Activated CD8-positive, alpha-beta T cell treated with anti-CD3 and anti-CD28 coated beads for 36 hours (primary cell): Measurements from ENCODE around the gene ATIC. TPM values are rescaled to one million over a fixed set of nuclear protein-coding genes. Genes with fewer than 3 reads are reported as not detected.

Experiments
- ATAC-seq: fragments of 200-7000 bp; cut with Tn5 transposase; one replicate; pipeline ENCODE4 v1.10.0; 2021; ENCODE audit warnings: mild to moderate bottlenecking, moderate library complexity
- CTCF ChIA-PET: fragments of 350-600 bp; sonication (Branson Sonifier 250); formaldehyde crosslinking; loops from one replicate; lab custom pipeline; 2021; ENCODE audit warnings: antibody characterized with exemption; lab: Charles Lee
- POLR2A ChIA-PET: fragments of 350-600 bp; sonication (Branson Sonifier 250); formaldehyde crosslinking; loops from one replicate; lab custom pipeline; 2021; ENCODE audit warnings: antibody characterized with exemption; lab: Charles Lee
- DNase-seq: peaks from one replicate; pipeline ENCODE4 v3.0.0-alpha.2; 2020
- H3K27ac Mint-ChIP-seq: one replicate; pipeline ENCODE4 v1.8.0; 2021; ENCODE audit warnings: mild to moderate bottlenecking, mixed read lengths
- H3K27me3 Mint-ChIP-seq: one replicate; pipeline ENCODE4 v1.8.0; 2021; ENCODE audit warnings: mixed read lengths
- H3K36me3 Mint-ChIP-seq: one replicate; pipeline ENCODE4 v1.8.0; 2021; ENCODE audit warnings: low read depth, mixed read lengths
- H3K4me1 Mint-ChIP-seq: one replicate; pipeline ENCODE4 v1.8.0; 2021; ENCODE audit warnings: low read depth, mixed read lengths
- H3K4me3 Mint-ChIP-seq: one replicate; pipeline ENCODE4 v1.8.0; 2021; ENCODE audit warnings: mild to moderate bottlenecking, moderate library complexity, mixed read lengths
- H3K9me3 Mint-ChIP-seq: one replicate; pipeline ENCODE4 v1.8.0; 2021; ENCODE audit warnings: mixed read lengths
- intact Hi-C: fragments of 100-400 bp; cut with micrococcal nuclease; formaldehyde crosslinking; loops from one replicate; pipeline ENCODE4 v1.10.0; 2022
- total RNA-seq, 2 experiments: library from RNA; stranded (reverse); gene quantifications; one replicate each; pipeline ENCODE4 v1.2.3, GENCODE V29; 2021
- TF ChIP-seq, protein P1 (sequence below): fragments of 200-600 bp; IDR thresholded peaks from one replicate; pipeline ENCODE4 v1.8.0; 2022; ENCODE audit warnings: antibody characterized with exemption, mild to moderate bottlenecking

The ATIC gene
- total RNA-seq, 2 experiments from 2014 or later: 309 to 319 TPM

DNA sequence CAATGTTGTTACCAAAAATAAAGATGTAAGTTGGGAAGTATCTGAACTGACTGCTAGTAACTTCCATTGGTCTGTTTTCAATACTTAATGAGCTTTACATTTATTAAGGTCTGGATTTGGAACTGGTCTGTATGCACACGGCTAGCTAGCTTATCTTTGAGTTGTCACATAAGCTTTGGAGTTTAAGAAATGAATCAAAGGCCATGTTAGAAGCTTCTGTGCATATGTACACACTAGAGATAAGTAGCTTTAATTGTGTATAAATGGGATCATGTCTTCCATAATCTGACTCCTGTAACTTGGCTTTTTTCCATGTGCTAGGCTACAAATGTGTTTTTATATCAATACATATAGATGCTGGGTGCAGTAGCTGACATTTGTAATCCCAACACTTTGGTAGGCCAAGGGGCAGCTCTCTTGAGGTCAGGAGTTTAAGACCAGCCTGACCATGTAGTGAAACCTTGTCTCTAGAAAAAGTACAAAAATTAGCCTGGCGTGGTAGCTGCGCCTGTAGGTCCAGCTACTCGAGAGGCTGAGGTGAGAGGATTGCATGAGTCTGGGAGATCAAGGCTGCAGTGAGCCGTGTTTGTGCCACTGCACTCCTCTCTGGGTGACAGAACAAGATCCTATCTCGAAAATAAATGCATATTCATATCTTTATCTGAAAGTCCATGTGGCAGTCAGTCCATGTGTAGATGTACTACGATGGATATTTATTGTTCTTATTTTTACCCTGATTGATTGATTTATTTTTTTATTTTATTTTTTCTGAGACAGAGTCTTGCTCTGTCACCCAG lies 27.2 kb downstream of the ATIC start:
- ATAC-seq: no peak
- CTCF ChIA-PET: no interaction called here
- POLR2A ChIA-PET: interaction anchor here (0.9 kb wide), 1 partner anchor 14 kb away, joined by 3 read pairs; no protein-coding TSS in a partner anchor
- Mint-ChIP-seq H3K27me3 (no peaks in the 10 kb centered on the region), H3K9me3 (no peaks in the 10 kb centered on the region), H3K4me1 (no peaks in the 10 kb centered on the region), H3K4me3 (no peak overlapping the region), H3K36me3 (peaks cover 68% of the 10 kb centered on the region), H3K27ac (no peak overlapping the region)
- no peak for DNase-seq
- intact Hi-C loops: no loop called here
- TF ChIP-seq, protein P1, sequence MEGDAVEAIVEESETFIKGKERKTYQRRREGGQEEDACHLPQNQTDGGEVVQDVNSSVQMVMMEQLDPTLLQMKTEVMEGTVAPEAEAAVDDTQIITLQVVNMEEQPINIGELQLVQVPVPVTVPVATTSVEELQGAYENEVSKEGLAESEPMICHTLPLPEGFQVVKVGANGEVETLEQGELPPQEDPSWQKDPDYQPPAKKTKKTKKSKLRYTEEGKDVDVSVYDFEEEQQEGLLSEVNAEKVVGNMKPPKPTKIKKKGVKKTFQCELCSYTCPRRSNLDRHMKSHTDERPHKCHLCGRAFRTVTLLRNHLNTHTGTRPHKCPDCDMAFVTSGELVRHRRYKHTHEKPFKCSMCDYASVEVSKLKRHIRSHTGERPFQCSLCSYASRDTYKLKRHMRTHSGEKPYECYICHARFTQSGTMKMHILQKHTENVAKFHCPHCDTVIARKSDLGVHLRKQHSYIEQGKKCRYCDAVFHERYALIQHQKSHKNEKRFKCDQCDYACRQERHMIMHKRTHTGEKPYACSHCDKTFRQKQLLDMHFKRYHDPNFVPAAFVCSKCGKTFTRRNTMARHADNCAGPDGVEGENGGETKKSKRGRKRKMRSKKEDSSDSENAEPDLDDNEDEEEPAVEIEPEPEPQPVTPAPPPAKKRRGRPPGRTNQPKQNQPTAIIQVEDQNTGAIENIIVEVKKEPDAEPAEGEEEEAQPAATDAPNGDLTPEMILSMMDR: no peak

DNA sequence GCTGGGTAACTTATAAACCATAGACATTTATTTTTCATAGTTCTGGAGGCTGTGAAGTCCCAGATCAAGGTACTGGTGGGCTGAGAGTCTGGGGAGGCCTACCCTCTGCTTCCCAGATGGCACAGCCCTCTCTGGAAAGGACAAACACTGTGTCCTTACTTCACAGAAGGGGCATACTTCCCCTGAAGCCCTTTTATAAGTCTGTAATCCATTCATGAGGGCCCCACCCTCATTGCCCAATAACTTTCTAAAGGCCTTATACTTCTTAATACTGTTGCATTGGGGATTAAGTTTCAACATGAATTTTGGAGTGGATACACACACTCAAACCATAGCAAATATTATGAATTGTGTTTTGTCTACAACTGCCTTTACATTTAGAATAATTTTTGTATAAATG lies 36.0 kb downstream of the ATIC start:
- no peak overlapping the region for H3K27ac Mint-ChIP-seq
- ChIA-PET CTCF (no interaction called here), POLR2A (no interaction called here)
- H3K9me3 Mint-ChIP-seq: no peaks in the 10 kb centered on the region
- peaks cover 67% of the 10 kb centered on the region for H3K36me3 Mint-ChIP-seq
- TF ChIP-seq, protein P1: no peak
- intact Hi-C loops: no loop called here
- no peaks in the 10 kb centered on the region for H3K27me3 Mint-ChIP-seq
- DNase-seq (no peak), ATAC-seq (no peak)
- H3K4me3 Mint-ChIP-seq: no peak overlapping the region
- no peaks in the 10 kb centered on the region for H3K4me1 Mint-ChIP-seq

DNA sequence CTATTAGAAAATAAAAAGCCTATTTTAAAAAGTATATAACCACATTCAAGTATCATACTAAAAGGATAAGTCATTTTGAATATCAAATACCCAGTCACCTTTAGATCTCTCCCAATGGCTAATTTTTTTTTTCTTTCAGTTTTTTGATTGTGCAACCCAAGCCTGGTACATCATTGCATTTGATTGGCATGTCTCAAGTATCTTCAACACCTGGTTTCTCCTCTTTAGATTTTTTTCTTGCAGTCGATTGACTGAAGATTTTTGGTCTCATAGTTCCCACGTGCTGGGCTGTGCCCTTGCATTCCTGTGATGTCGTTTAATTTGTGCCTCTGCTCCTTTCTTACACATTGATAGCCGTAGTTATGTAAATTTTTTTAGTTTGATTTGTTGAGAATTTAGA lies 40.7 kb downstream of the ATIC start:
- H3K4me1 Mint-ChIP-seq: no peaks in the 10 kb centered on the region
- ATAC-seq (no peak), DNase-seq (no peak)
- H3K27ac Mint-ChIP-seq: no peak overlapping the region
- H3K9me3 Mint-ChIP-seq: no peaks in the 10 kb centered on the region
- TF ChIP-seq, protein P1: no peak
- intact Hi-C loops: no loop called here
- H3K27me3 Mint-ChIP-seq: no peaks in the 10 kb centered on the region
- POLR2A ChIA-PET: no interaction called here
- no peak overlapping the region for H3K4me3 Mint-ChIP-seq
- CTCF ChIA-PET: no interaction called here
- H3K36me3 Mint-ChIP-seq: peaks cover 44% of the 10 kb centered on the region

DNA sequence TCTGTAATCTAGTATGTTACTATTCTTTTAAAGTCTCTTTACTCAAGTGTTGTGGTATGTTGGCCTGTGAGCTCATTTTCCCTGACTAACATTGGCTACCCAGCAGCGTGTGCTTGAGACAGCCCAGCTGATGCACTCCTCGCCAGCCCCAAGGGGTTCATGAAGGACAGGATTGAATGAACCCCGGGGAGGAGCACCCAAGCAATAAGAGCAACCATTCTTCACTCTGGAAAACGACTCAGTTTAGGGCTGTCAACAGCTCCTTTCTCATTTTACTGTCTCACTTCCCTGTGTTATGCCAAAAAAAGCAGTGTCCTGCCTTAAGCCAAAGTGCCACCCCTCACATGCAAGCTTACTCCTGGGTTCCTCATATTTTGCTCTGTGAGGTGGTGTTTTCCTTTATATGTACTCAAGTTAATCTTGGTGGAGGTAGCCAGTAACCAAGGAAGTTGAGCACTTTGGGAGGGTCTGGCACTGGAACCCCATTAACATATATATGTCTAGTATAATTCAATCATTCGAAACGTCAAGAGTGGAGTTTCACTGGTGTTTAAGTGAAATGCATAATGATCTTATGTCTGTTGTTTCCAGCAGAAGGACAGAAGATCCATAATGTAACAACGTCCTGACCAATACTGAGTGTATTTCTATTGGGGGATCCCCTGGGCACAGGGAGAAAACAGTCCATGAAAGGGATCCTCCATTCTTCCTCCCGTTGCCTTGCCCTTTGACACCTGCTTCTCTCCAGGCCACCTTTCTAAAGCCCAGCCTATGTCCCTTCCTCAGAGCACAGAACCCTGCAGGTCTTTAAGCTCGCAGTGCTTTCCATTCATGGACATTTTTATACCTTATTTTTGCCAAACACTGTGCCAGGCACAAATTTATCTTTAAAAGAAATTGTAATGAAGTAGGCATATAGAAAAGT lies 43.2 kb downstream of the ATIC start:
- ChIA-PET CTCF (interaction anchor here (0.9 kb wide), 1 partner anchor 10 kb away, joined by 3 read pairs; no protein-coding TSS in a partner anchor), POLR2A (no interaction called here)
- no peaks in the 10 kb centered on the region for H3K4me1 Mint-ChIP-seq
- intact Hi-C loops: no loop called here
- H3K27me3 Mint-ChIP-seq: no peaks in the 10 kb centered on the region
- peaks cover 27% of the 10 kb centered on the region for H3K36me3 Mint-ChIP-seq
- no peak for ATAC-seq
- no peak for DNase-seq
- H3K4me3 Mint-ChIP-seq: no peak overlapping the region
- no peaks in the 10 kb centered on the region for H3K9me3 Mint-ChIP-seq
- no peak overlapping the region for H3K27ac Mint-ChIP-seq
- TF ChIP-seq, protein P1: no peak
